Mucosa of rectum (tissue), 2 donors: ENCODE data around the gene TMEM190.

Source experiments
- H3K27ac ChIP-seq, 2 donors: one replicate each; pipeline ENCODE4 v1.7.0; 2013; ENCODE audit warnings: inconsistent platforms in 2 of 2, low read depth in 2 of 2, low read length in 2 of 2
- H3K27me3 ChIP-seq, 2 donors: one replicate each; pipeline ENCODE4 v1.7.0; 2013; ENCODE audit warnings: low read length in 2 of 2; ENCODE audit not compliant: control insufficient read depth in 2 of 2, insufficient read depth in 2 of 2
- H3K36me3 ChIP-seq, 2 donors: one replicate each; pipeline ENCODE4 v1.7.0; 2013; ENCODE audit warnings: low read length in 2 of 2; ENCODE audit not compliant: control insufficient read depth in 2 of 2, insufficient read depth in 2 of 2
- H3K4me1 ChIP-seq, 2 donors: one replicate each; pipeline ENCODE4 v1.7.0; 2013; ENCODE audit warnings: low read length in 2 of 2, mild to moderate bottlenecking in 1 of 2; ENCODE audit not compliant: control insufficient read depth in 2 of 2, insufficient read depth in 2 of 2
- H3K4me3 ChIP-seq, 2 donors: one replicate each; pipeline ENCODE4 v1.7.0; 2013; ENCODE audit warnings: low read length in 2 of 2
- H3K9ac ChIP-seq, 2 donors: one replicate each; pipeline ENCODE4 v1.7.0; 2013; ENCODE audit warnings: low read length in 2 of 2, low read depth in 1 of 2, mild to moderate bottlenecking in 1 of 2
- H3K9me3 ChIP-seq, 2 donors: one replicate each; pipeline ENCODE4 v1.7.0; 2013; ENCODE audit warnings: low read length in 2 of 2; ENCODE audit not compliant: control insufficient read depth in 2 of 2
- donor health status: healthy.
- donor health status: Normal muscosa, but diverticular disease.

The TMEM190 gene

DNA sequence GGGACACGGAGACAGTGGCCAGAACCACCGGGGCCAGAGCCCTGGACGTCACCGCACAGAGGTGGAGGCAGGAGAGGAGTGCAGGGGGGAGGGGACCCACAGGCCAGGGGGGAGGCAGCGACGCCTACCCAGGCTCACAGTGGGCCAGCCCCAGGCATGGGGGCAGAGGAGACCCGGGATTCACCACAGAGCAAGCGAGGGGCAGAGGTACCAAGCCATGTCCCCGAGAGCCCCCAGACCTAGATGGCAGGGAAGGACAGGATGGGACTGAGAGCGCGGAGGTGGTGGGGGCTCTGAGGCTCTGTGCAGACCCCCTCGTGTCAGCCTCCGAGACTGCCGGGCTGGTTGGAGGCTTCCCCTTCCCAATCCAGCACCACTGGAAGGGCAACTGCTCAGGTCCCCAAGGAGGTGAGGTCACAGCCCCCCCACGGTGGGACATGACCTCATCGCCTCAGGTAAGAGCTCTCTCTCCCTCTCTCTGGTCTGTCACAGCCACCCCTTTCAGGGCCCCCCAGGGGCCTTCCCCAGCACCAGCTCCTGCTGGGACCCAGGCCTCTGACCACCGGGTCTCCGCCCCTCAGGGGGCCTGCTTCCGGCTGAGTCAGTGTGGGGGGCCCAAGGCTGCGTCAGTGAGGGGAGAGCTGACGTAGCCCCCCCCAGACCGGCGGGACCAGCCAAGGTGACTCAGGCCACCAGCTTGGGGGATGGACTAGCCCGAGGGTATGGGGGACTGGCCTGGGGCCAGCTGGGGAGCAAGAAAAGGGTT lies 4.1 kb upstream of the TMEM190 start:
- Histone ChIP-seq H3K27ac (no peak overlapping the region), H3K27me3 (peaks cover 30 to 37% of the 10 kb centered on the region in 2 donors), H3K9ac (no peak overlapping the region), H3K4me3 (no peak overlapping the region), H3K9me3 (no peaks in the 10 kb centered on the region), H3K4me1 (no peaks in the 10 kb centered on the region), H3K36me3 (no peaks in the 10 kb centered on the region)

GRCh38 chr19:55373306-55373992 lies 3.2 kb upstream of the TMEM190 start:
- no peak overlapping the region for H3K9ac ChIP-seq
- H3K4me3 ChIP-seq = no peak overlapping the region
- no peaks in the 10 kb centered on the region for H3K4me1 ChIP-seq
- no peaks in the 10 kb centered on the region for H3K36me3 ChIP-seq
- H3K27ac ChIP-seq = no peak overlapping the region
- no peaks in the 10 kb centered on the region for H3K9me3 ChIP-seq
- H3K27me3 ChIP-seq = peaks cover 23 to 30% of the 10 kb centered on the region in 2 donors

DNA sequence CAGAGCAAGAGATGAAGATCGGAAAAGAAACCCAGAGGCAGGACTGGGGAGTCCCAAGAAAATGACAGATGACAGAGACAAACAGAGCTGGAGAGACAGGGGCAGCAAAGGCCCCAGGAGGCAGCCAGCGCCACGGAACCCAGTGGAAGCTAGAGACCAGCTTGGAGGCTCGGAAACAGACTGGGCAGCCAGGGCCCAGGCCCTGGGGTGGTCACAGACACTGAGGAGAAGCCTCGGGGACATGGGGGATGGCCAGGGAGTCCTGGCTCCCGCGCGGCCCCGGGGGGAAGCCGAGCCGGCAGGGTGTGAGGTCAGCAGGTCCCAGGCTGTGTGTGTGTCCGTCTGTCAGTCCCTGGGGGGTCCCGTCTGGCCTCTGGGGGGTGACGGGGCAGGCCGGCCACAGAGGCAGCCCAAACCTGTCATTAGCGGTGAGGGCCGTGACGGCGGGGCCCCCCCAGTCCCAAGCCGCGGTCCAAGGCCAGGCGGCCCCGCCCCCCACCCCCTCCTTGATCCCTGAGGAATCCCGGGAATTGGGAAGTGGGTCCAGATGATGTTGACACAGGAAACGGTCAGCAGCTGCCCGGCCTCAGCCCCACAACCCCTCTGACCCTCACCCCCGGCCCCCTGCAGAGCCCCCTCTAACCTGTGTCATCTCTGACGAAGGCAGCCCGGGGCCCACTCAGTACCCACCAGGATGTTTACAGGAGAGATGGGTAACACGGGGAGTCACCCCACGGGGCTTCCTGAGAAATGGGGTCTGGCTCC lies 2.5 kb upstream of the TMEM190 start:
- Histone ChIP-seq H3K27ac (no peak overlapping the region), H3K4me3 (no peak overlapping the region), H3K27me3 (peaks cover 21 to 24% of the 10 kb centered on the region in 2 donors)

DNA sequence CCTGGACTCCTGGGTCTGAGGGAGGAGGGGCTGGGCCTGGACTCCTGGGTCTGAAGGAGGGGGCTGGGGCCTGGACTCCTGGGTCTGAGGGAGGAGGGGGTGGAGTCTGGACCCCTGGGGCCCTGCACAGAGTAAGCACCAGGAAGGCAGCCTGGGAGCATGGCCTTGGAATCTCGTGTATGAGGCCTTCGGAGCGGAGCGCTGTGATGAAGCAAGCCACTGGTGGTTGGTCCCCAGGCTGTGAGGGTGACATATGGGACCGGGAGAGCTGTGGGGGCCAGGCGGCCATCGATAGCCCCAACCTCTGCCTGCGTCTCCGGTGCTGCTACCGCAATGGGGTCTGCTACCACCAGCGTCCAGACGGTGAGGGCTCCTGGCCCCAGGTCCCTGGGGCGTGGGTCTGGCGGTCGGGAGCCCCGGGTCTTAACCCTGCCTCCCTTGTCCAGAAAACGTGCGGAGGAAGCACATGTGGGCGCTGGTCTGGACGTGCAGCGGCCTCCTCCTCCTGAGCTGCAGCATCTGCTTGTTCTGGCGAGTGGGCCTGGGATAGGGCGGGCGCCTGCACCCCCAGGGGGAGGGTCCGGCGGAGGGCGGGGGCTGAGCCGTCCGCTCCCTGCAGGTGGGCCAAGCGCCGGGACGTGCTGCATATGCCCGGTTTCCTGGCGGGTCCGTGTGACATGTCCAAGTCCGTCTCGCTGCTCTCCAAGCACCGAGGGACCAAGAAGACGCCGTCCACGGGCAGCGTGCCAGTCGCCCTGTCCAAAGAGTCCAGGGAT lies 918 bp downstream of the TMEM190 start:
- Histone ChIP-seq H3K9me3 (no peaks in the 10 kb centered on the region), H3K27ac (no peak overlapping the region), H3K9ac (no peak overlapping the region), H3K36me3 (peaks cover 0 to 2% of the 10 kb centered on the region in 2 donors), H3K27me3 (peaks cover 1 to 2% of the 10 kb centered on the region in 2 donors), H3K4me3 (no peak overlapping the region), H3K4me1 (no peaks in the 10 kb centered on the region)

More for the DNA sequence above, 2.5 kb upstream of the TMEM190 start:
- no peaks in the 10 kb centered on the region for H3K9me3 ChIP-seq
- no peak overlapping the region for H3K9ac ChIP-seq
- no peaks in the 10 kb centered on the region for H3K4me1 ChIP-seq
- peaks cover 0 to under 1% of the 10 kb centered on the region in 2 donors for H3K36me3 ChIP-seq

GRCh38 chr19:55379174-55379573 lies 2.5 kb downstream of the TMEM190 start:
- no peaks in the 10 kb centered on the region for H3K9me3 ChIP-seq
- no peaks in the 10 kb centered on the region for H3K27me3 ChIP-seq
- H3K4me3 ChIP-seq = no peak overlapping the region
- H3K36me3 ChIP-seq = peaks cover 0 to 2% of the 10 kb centered on the region in 2 donors
- H3K4me1 ChIP-seq = peaks cover 8 to 9% of the 10 kb centered on the region in 2 donors
- no peak overlapping the region for H3K27ac ChIP-seq
- no peak overlapping the region for H3K9ac ChIP-seq

DNA sequence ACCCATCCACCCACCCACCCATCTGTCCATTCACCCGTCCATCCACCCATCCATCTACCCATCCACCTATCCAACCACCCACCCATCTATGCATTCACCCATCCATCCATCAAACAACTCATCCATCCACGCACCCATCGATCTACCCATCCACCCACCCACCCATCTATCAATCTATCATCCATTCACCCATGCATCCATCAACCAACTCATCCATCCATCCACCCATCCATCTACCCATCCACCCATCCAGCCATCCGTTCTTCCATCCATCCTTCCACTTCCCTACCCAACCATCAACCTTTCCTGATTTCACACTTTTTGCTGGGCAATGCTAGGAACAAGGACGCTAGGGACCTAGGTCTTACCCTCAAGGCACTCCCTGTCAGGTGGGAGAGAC lies 5.4 kb downstream of the TMEM190 start:
- Histone ChIP-seq H3K9me3 (no peaks in the 10 kb centered on the region), H3K4me1 (peaks cover 25 to 27% of the 10 kb centered on the region in 2 donors), H3K36me3 (peaks cover 2 to 4% of the 10 kb centered on the region in 2 donors), H3K27me3 (no peaks in the 10 kb centered on the region), H3K9ac (no peak overlapping the region), H3K4me3 (no peak overlapping the region), H3K27ac (no peak overlapping the region)

DNA sequence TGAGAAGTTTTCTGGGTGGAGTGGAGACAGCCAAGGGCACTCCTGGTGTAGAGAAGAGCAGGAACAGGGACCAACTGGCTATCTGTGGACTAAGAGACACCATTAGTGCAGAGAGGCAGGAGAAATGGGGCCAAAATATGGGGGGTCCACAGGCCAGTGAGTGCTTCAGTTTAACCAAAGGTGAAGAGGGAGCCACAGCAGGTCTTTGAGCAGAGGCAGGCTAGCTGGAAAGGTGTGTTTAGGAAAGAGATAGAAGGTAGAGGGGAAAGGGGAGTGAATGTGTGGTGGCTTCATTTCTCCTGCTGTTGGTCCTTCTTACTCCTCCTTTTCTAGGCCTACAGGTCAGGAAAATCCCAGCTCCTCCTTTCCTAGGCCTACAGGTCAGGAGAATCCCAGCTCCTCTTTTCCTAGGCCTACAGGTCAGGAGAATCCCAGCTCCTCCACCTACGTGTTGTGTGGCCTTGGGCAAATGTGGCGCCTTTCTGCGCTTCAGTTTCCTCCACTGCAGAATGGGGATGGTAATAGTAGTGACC lies 6.0 kb downstream of the TMEM190 start:
- no peaks in the 10 kb centered on the region for H3K27me3 ChIP-seq
- peaks cover 31 to 33% of the 10 kb centered on the region in 2 donors for H3K4me1 ChIP-seq
- H3K9ac ChIP-seq = no peak overlapping the region
- H3K9me3 ChIP-seq = no peaks in the 10 kb centered on the region
- H3K27ac ChIP-seq = no peak overlapping the region
- H3K4me3 ChIP-seq = peak overlapping the region in 1 of 2 donors; percentile 67
- H3K36me3 ChIP-seq = peaks cover 7 to 10% of the 10 kb centered on the region in 2 donors

GRCh38 chr19:55383279-55384130 lies 6.9 kb downstream of the TMEM190 start:
- H3K36me3 ChIP-seq = peaks cover 16 to 19% of the 10 kb centered on the region in 2 donors
- no peaks in the 10 kb centered on the region for H3K27me3 ChIP-seq
- H3K4me1 ChIP-seq = peaks cover 40 to 42% of the 10 kb centered on the region in 2 donors
- H3K27ac ChIP-seq = peak overlapping the region; percentile 95 to 96
- peak overlapping the region; percentile 60 to 97 for H3K9ac ChIP-seq
- H3K9me3 ChIP-seq = no peaks in the 10 kb centered on the region
- H3K4me3 ChIP-seq = peak overlapping the region; percentile 99
